H9 (cell line): Measurements from ENCODE around the gene SOWAHB. TPM values are rescaled to one million over a fixed set of nuclear protein-coding genes. Genes with fewer than 3 reads are reported as not detected.

Experiments
- DNase-seq: peaks from one replicate; pipeline ENCODE4 v3.0.0-alpha.2; 2017
- H2AFZ ChIP-seq: one replicate; pipeline ENCODE4 v1.6.1; 2013; ENCODE audit warnings: mild to moderate bottlenecking, low read length, control low read depth, moderate library complexity
- H2AK5ac ChIP-seq: 2 replicates; pipeline ENCODE4 v1.6.1; 2013; ENCODE audit warnings: low read length, control low read depth, mixed read lengths; ENCODE audit not compliant: insufficient read length
- H2BK120ac ChIP-seq: one replicate; pipeline ENCODE4 v1.6.1; 2013; ENCODE audit warnings: low read depth, mild to moderate bottlenecking, low read length, control low read depth, inconsistent platforms; ENCODE audit not compliant: poor library complexity, severe bottlenecking
- H2BK12ac ChIP-seq: 2 replicates; pipeline ENCODE4 v1.6.1; 2013; ENCODE audit warnings: low read length, control low read depth, mixed read lengths, low read depth; ENCODE audit not compliant: insufficient read length
- H2BK15ac ChIP-seq: 2 replicates; pipeline ENCODE4 v1.6.1; 2013; ENCODE audit warnings: low read depth, low read length, control low read depth
- H2BK20ac ChIP-seq: one replicate; pipeline ENCODE4 v1.6.1; 2013; ENCODE audit warnings: low read depth, mild to moderate bottlenecking, low read length, control low read depth, inconsistent platforms; ENCODE audit not compliant: poor library complexity, severe bottlenecking
- H2BK5ac ChIP-seq: 2 replicates; pipeline ENCODE4 v1.6.1; 2013; ENCODE audit warnings: low read length, control low read depth, mixed read lengths; ENCODE audit not compliant: insufficient read length
- H3K14ac ChIP-seq: 2 replicates; pipeline ENCODE4 v1.6.1; 2013; ENCODE audit warnings: low read length, control low read depth; ENCODE audit not compliant: insufficient read depth
- H3K18ac ChIP-seq: 2 replicates; pipeline ENCODE4 v1.6.1; 2013; ENCODE audit warnings: low read depth, mild to moderate bottlenecking, mixed read lengths, low read length, control low read depth; ENCODE audit not compliant: insufficient read length
- H3K23ac ChIP-seq: 2 replicates; pipeline ENCODE4 v1.6.1; 2013; ENCODE audit warnings: low read length, control low read depth, mixed read lengths, low read depth; ENCODE audit not compliant: insufficient read length
- H3K23me2 ChIP-seq: 2 replicates; pipeline ENCODE4 v1.6.1; 2013; ENCODE audit warnings: low read depth, mild to moderate bottlenecking, mixed read lengths, low read length, control low read depth; ENCODE audit not compliant: insufficient read length, poor library complexity, severe bottlenecking
- H3K27ac ChIP-seq: 2 replicates; pipeline ENCODE4 v1.5.1; 2013; ENCODE audit warnings: low read length, control low read depth, mixed read lengths, low read depth; ENCODE audit not compliant: insufficient read length
- H3K27me3 ChIP-seq: 2 replicates; pipeline ENCODE4 v1.6.1; 2013; ENCODE audit warnings: low read length, control low read depth, inconsistent platforms; ENCODE audit not compliant: insufficient read depth
- H3K4ac ChIP-seq: 2 replicates; pipeline ENCODE4 v1.6.1; 2013; ENCODE audit warnings: low read depth, mild to moderate bottlenecking, control low read depth, inconsistent platforms, low read length, moderate library complexity
- H3K4me1 ChIP-seq: 2 replicates; pipeline ENCODE4 v1.6.1; 2013; ENCODE audit warnings: low read length, control low read depth, inconsistent platforms; ENCODE audit not compliant: insufficient read depth
- H3K4me2 ChIP-seq: 2 replicates; pipeline ENCODE4 v1.6.1; 2013; ENCODE audit warnings: low read length, control low read depth, mixed read lengths; ENCODE audit not compliant: insufficient read length, insufficient read depth
- H3K56ac ChIP-seq: 2 replicates; pipeline ENCODE4 v1.6.1; 2013; ENCODE audit warnings: low read depth, mild to moderate bottlenecking, mixed read lengths, low read length, control low read depth; ENCODE audit not compliant: insufficient read length
- H3K79me1 ChIP-seq: 2 replicates; pipeline ENCODE4 v1.6.1; 2013; ENCODE audit warnings: low read depth, mild to moderate bottlenecking, moderate library complexity, low read length, control low read depth, inconsistent platforms; ENCODE audit not compliant: insufficient read depth, poor library complexity, severe bottlenecking
- H3K79me2 ChIP-seq: 2 replicates; pipeline ENCODE4 v1.6.1; 2013; ENCODE audit warnings: low read length, control low read depth, inconsistent platforms; ENCODE audit not compliant: insufficient read depth
- H3K9ac ChIP-seq: 2 replicates; pipeline ENCODE4 v1.6.1; 2013; ENCODE audit warnings: low read length, control low read depth, mixed read lengths; ENCODE audit not compliant: insufficient read length; ENCODE audit errors: extremely low read depth
- H3K9me3 ChIP-seq: one replicate; pipeline ENCODE4 v1.6.1; 2013; ENCODE audit warnings: low read depth, low read length, inconsistent platforms; ENCODE audit not compliant: control insufficient read depth
- H3T11ph ChIP-seq: one replicate; pipeline ENCODE4 v1.6.1; 2013; ENCODE audit warnings: mild to moderate bottlenecking, low read length, control low read depth, inconsistent platforms
- H4K20me1 ChIP-seq: one replicate; pipeline ENCODE4 v1.6.1; 2013; ENCODE audit not compliant: control insufficient read depth, insufficient read length, insufficient read depth
- H4K5ac ChIP-seq: 2 replicates; pipeline ENCODE4 v1.6.1; 2013; ENCODE audit warnings: low read depth, mild to moderate bottlenecking, mixed read lengths, low read length, control low read depth; ENCODE audit not compliant: insufficient read length
- H4K8ac ChIP-seq: replicated peaks from 2 replicates; pipeline ENCODE4 v1.6.1; 2013; ENCODE audit warnings: low read length, control low read depth, mixed read lengths, low read depth; ENCODE audit not compliant: insufficient read length
- H4K91ac ChIP-seq: 2 replicates; pipeline ENCODE4 v1.6.1; 2013; ENCODE audit warnings: low read depth, mild to moderate bottlenecking, moderate library complexity, mixed read lengths, low read length, control low read depth; ENCODE audit not compliant: insufficient read length
- H3K27ac Mint-ChIP-seq, 3 experiments: 2 replicates in 2 of 3; 3 replicates in 1 of 3; pipeline ENCODE4 v1.8.0; 2020 to 2021; ENCODE audit warnings: mixed read lengths in 3 of 3, mild to moderate bottlenecking in 1 of 3, moderate library complexity in 1 of 3
- H3K27me3 Mint-ChIP-seq: 2 replicates; pipeline ENCODE4 v1.8.0; 2021; ENCODE audit warnings: low read depth, mild to moderate bottlenecking, moderate library complexity, mixed read lengths
- H3K36me3 Mint-ChIP-seq, 3 experiments: 2 replicates in 2 of 3; 3 replicates in 1 of 3; pipeline ENCODE4 v1.8.0; 2020 to 2021; ENCODE audit warnings: low read depth in 3 of 3, mixed read lengths in 3 of 3; ENCODE audit not compliant: insufficient read depth in 1 of 3
- H3K4me1 Mint-ChIP-seq, 2 experiments: 2 replicates each; pipeline ENCODE4 v1.8.0; 2020; ENCODE audit warnings: mixed read lengths in 2 of 2
- H3K4me3 Mint-ChIP-seq, 2 experiments: 2 replicates in 1 of 2; 3 replicates in 1 of 2; pipeline ENCODE4 v1.8.0; 2020 to 2021; ENCODE audit warnings: mild to moderate bottlenecking in 2 of 2, mixed read lengths in 2 of 2, moderate library complexity in 1 of 2
- H3K9me3 Mint-ChIP-seq, 2 experiments: 2 replicates in 1 of 2; 3 replicates in 1 of 2; pipeline ENCODE4 v1.8.0; 2020; ENCODE audit warnings: mild to moderate bottlenecking in 2 of 2, mixed read lengths in 2 of 2, moderate library complexity in 1 of 2
- WGBS: extraction: QIAGEN DNeasy Blood & Tissue Kit; methylation state at CpG from one replicate; pipeline ENCODE4 v1.1.7; 2013; ENCODE audit warnings: missing lambda C conversion rate, low lambda C conversion rate, mixed read lengths; ENCODE audit not compliant: insufficient read length; ENCODE audit errors: extremely low coverage; 5-methylcytosine and 5-hydroxymethylcytosine counted together
- total RNA-seq: library from RNA; stranded (reverse); gene quantifications from 2 replicates; pipeline ENCODE4 v1.2.1, GENCODE V29; 2021
- TF ChIP-seq, protein P1 (sequence below): fragments of 200-600 bp; sonication (generic); conservative IDR thresholded peaks from 3 replicates; pipeline ENCODE4 v1.8.0; 2021; ENCODE audit warnings: antibody characterized with exemption, mild to moderate bottlenecking

SOWAHB gene
- total RNA-seq, 1 experiment from 2014 or later, result 0.26 TPM

GRCh38 chr4:76881375-76881774 lies 16.6 kb downstream of the SOWAHB start:
- Histone ChIP-seq H2BK20ac (no peak overlapping the region), H3K18ac (no peak overlapping the region), H3T11ph (no peak overlapping the region), H3K56ac (no peak overlapping the region), H4K5ac (no peak overlapping the region), H3K4me2 (no peak overlapping the region), H3K14ac (no peak overlapping the region), H4K91ac (no peak overlapping the region), H2AK5ac (no peak overlapping the region), H3K27ac (no peak overlapping the region), H4K8ac (no peak overlapping the region), H3K9me3 (no peaks in the 10 kb centered on the region), H2BK120ac (no peak overlapping the region), H3K9ac (no peak overlapping the region), H2BK5ac (no peak overlapping the region), H2BK12ac (no peak overlapping the region), H3K4ac (no peak overlapping the region), H3K79me1 (no peaks in the 10 kb centered on the region), H2AFZ (peak overlapping the region; percentile 48), H4K20me1 (no peaks in the 10 kb centered on the region), H3K27me3 (no peaks in the 10 kb centered on the region), H3K79me2 (no peaks in the 10 kb centered on the region), H3K23ac (no peak overlapping the region), H3K23me2 (no peaks in the 10 kb centered on the region), H2BK15ac (no peak overlapping the region), H3K4me1 (no peaks in the 10 kb centered on the region; the same call in 1 of the 2 replicates)
- Mint-ChIP-seq H3K27ac (no peak overlapping the region), H3K36me3 (no peaks in the 10 kb centered on the region), H3K4me1 (peaks cover 11 to 17% of the 10 kb centered on the region in 2 experiments), H3K9me3 (peaks cover 0 to 2% of the 10 kb centered on the region in 2 experiments; a peak in 1 of 5 replicates), H3K27me3 (peaks cover 4% of the 10 kb centered on the region), H3K4me3 (no peak overlapping the region)
- peak; percentile 38 for DNase-seq
- TF ChIP-seq, protein P1, sequence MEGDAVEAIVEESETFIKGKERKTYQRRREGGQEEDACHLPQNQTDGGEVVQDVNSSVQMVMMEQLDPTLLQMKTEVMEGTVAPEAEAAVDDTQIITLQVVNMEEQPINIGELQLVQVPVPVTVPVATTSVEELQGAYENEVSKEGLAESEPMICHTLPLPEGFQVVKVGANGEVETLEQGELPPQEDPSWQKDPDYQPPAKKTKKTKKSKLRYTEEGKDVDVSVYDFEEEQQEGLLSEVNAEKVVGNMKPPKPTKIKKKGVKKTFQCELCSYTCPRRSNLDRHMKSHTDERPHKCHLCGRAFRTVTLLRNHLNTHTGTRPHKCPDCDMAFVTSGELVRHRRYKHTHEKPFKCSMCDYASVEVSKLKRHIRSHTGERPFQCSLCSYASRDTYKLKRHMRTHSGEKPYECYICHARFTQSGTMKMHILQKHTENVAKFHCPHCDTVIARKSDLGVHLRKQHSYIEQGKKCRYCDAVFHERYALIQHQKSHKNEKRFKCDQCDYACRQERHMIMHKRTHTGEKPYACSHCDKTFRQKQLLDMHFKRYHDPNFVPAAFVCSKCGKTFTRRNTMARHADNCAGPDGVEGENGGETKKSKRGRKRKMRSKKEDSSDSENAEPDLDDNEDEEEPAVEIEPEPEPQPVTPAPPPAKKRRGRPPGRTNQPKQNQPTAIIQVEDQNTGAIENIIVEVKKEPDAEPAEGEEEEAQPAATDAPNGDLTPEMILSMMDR, result no peak
- no CpG with 5 or more reads among the region's 1 CpG for WGBS
